ENCODE results near the gene SDF4. TPM values are rescaled to one million over a fixed set of nuclear protein-coding genes. Genes with fewer than 3 reads are reported as not detected.

Gene SDF4
- total RNA-seq, 1 experiment from 2014 or later, result 254 TPM

GRCh38 chr1:1226566-1227362 lies 5.0 kb downstream of the SDF4 start:
- no peak for TF ChIP-seq EZH2 (IDR thresholded peaks at IDR 0.05; ENCODE audit: low read length, unreplicated experiment)
- TF ChIP-seq, protein P1, sequence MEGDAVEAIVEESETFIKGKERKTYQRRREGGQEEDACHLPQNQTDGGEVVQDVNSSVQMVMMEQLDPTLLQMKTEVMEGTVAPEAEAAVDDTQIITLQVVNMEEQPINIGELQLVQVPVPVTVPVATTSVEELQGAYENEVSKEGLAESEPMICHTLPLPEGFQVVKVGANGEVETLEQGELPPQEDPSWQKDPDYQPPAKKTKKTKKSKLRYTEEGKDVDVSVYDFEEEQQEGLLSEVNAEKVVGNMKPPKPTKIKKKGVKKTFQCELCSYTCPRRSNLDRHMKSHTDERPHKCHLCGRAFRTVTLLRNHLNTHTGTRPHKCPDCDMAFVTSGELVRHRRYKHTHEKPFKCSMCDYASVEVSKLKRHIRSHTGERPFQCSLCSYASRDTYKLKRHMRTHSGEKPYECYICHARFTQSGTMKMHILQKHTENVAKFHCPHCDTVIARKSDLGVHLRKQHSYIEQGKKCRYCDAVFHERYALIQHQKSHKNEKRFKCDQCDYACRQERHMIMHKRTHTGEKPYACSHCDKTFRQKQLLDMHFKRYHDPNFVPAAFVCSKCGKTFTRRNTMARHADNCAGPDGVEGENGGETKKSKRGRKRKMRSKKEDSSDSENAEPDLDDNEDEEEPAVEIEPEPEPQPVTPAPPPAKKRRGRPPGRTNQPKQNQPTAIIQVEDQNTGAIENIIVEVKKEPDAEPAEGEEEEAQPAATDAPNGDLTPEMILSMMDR (conservative IDR thresholded peaks at IDR 0.05; ENCODE audit: low read depth, low read length), result no peak
- Histone ChIP-seq H2AFZ (ENCODE audit: low read length) (no peak overlapping the region), H3K79me2 (ENCODE audit: low read length) (peaks cover 72% of the 10 kb centered on the region), H3K27ac (ENCODE audit: low read length) (no peak overlapping the region), H4K20me1 (ENCODE audit: low read length) (peaks cover 18% of the 10 kb centered on the region), H3K9ac (ENCODE audit: low read length) (no peak overlapping the region), H3K4me1 (ENCODE audit: insufficient read depth, low read length) (peaks cover 10% of the 10 kb centered on the region), H3K4me3 (ENCODE audit: low read length) (no peak overlapping the region), H3K36me3 (ENCODE audit: low read depth, low read length) (peaks cover 51% of the 10 kb centered on the region), H3K9me2 (replicated peaks; ENCODE audit: low read length) (no peaks in the 10 kb centered on the region), H3F3A (ENCODE audit: low read length, unreplicated experiment) (no peaks in the 10 kb centered on the region), H3K4me2 (ENCODE audit: low read length) (no peak overlapping the region), H3K27me3 (ENCODE audit: low read length) (no peaks in the 10 kb centered on the region), H3K9me3 (ENCODE audit: low read length) (no peaks in the 10 kb centered on the region)
- no TSS peak for BruUV-seq (replicated peaks)
- ATAC-seq (no peak), DNase-seq (no peak)
- ChIA-PET CTCF (no interaction called here), POLR2A (ENCODE audit: unreplicated experiment) (no interaction called here)
- intact Hi-C loops (cut with micrococcal nuclease), result no loop called here

GRCh38 chr1:1225913-1226312 lies 5.9 kb downstream of the SDF4 start:
- no peak overlapping the region for H3K4me2 ChIP-seq (ENCODE audit: low read length)
- H3K27ac ChIP-seq (ENCODE audit: low read length), result no peak overlapping the region
- no peak for DNase-seq
- no peak overlapping the region for H2AFZ ChIP-seq (ENCODE audit: low read length)
- TF ChIP-seq EZH2phosphoT487 (IDR thresholded peaks at IDR 0.05; ENCODE audit: borderline replicate concordance, low read length), result no peak
- TF ChIP-seq, protein P1 (conservative IDR thresholded peaks at IDR 0.05; ENCODE audit: low read depth, low read length), result no peak
- TF ChIP-seq EZH2 (IDR thresholded peaks at IDR 0.05; ENCODE audit: low read length, unreplicated experiment), result no peak
- peaks cover 64% of the 10 kb centered on the region for H3K79me2 ChIP-seq (ENCODE audit: low read length)
- no TSS peak for BruUV-seq (replicated peaks)
- no peak overlapping the region for H3K4me3 ChIP-seq (ENCODE audit: low read length)
- no peak overlapping the region for H3K9ac ChIP-seq (ENCODE audit: low read length)
- H3K27me3 ChIP-seq (ENCODE audit: low read length), result no peaks in the 10 kb centered on the region
- ATAC-seq, result no peak
- H3K36me3 ChIP-seq (ENCODE audit: low read depth, low read length), result peaks cover 57% of the 10 kb centered on the region
- H4K20me1 ChIP-seq (ENCODE audit: low read length), result peaks cover 18% of the 10 kb centered on the region
- no peaks in the 10 kb centered on the region for H3F3A ChIP-seq (ENCODE audit: low read length, unreplicated experiment)
- intact Hi-C loops (cut with micrococcal nuclease), result no loop called here
- no peaks in the 10 kb centered on the region for H3K9me3 ChIP-seq (ENCODE audit: low read length)
- POLR2A ChIA-PET (ENCODE audit: unreplicated experiment), result no interaction called here
- H3K9me2 ChIP-seq (replicated peaks; ENCODE audit: low read length), result no peaks in the 10 kb centered on the region
- CTCF ChIA-PET, result no interaction called here
- H3K4me1 ChIP-seq (ENCODE audit: insufficient read depth, low read length), result peaks cover 10% of the 10 kb centered on the region

- no peaks in the 10 kb centered on the region for H3K9me2 ChIP-seq (replicated peaks; ENCODE audit: low read length)
- intact Hi-C loops (cut with micrococcal nuclease), result no loop called here
- no peaks in the 10 kb centered on the region for H3F3A ChIP-seq (ENCODE audit: low read length, unreplicated experiment)
- DNase-seq (no peak), ATAC-seq (peak; percentile 12; the same call in 1 of the 2 replicates)
- peaks cover 57% of the 10 kb centered on the region for H3K36me3 ChIP-seq (ENCODE audit: low read depth, low read length)
- peaks cover 58% of the 10 kb centered on the region for H3K79me2 ChIP-seq (ENCODE audit: low read length)
- no peaks in the 10 kb centered on the region for H3K27me3 ChIP-seq (ENCODE audit: low read length)
- peaks cover 7% of the 10 kb centered on the region for H3K4me1 ChIP-seq (ENCODE audit: insufficient read depth, low read length)
- H3K4me3 ChIP-seq (ENCODE audit: low read length), result no peak overlapping the region
- no peak overlapping the region for H3K27ac ChIP-seq (ENCODE audit: low read length)
- peaks cover 18% of the 10 kb centered on the region for H4K20me1 ChIP-seq (ENCODE audit: low read length)
- no TSS peak for BruUV-seq (replicated peaks)
- no peak overlapping the region for H3K9ac ChIP-seq (ENCODE audit: low read length)
- ChIA-PET CTCF (no interaction called here), POLR2A (ENCODE audit: unreplicated experiment) (no interaction called here)
- H3K9me3 ChIP-seq (ENCODE audit: low read length), result no peaks in the 10 kb centered on the region
- no peak overlapping the region for H2AFZ ChIP-seq (ENCODE audit: low read length)
- H3K4me2 ChIP-seq (ENCODE audit: low read length), result no peak overlapping the region
- TF ChIP-seq EZH2phosphoT487 (IDR thresholded peaks at IDR 0.05; ENCODE audit: borderline replicate concordance, low read length), result no peak
- TF ChIP-seq, protein P1 (conservative IDR thresholded peaks at IDR 0.05; ENCODE audit: low read depth, low read length), result no peak
- no peak for TF ChIP-seq EZH2 (IDR thresholded peaks at IDR 0.05; ENCODE audit: low read length, unreplicated experiment)
Measured at GRCh38 chr1:1225238-1225845, 6.5 kb downstream of the SDF4 start.

Data from PC-3 (cell line).